Ovary (tissue), 3 donors: ENCODE measurements around the gene UNC5B.

Source experiments
- EP300 ChIP-seq: sonication (generic); formaldehyde crosslinking; IDR thresholded peaks from one replicate; pipeline ENCODE4 v1.6.1; 2017; ENCODE audit warnings: antibody characterized with exemption
- POLR2A ChIP-seq: fragments of 450-650 bp; IDR thresholded peaks from one replicate; pipeline ENCODE4 v1.6.1; 2017; ENCODE audit warnings: antibody characterized with exemption, mild to moderate bottlenecking, moderate library complexity
- TF ChIP-seq, protein P1 (sequence below), 3 donors: fragments of 450-650 bp in 2 of 3; fragments of 200-600 bp in 1 of 3; IDR thresholded peaks; one replicate each; pipeline versions ENCODE4 v1.5.1 to v1.8.0; 2016 to 2022; ENCODE audit warnings: antibody characterized with exemption in 3 of 3, mild to moderate bottlenecking in 1 of 3
- donor health status: DM: no; HTN: no; CAD: no.

DNA sequence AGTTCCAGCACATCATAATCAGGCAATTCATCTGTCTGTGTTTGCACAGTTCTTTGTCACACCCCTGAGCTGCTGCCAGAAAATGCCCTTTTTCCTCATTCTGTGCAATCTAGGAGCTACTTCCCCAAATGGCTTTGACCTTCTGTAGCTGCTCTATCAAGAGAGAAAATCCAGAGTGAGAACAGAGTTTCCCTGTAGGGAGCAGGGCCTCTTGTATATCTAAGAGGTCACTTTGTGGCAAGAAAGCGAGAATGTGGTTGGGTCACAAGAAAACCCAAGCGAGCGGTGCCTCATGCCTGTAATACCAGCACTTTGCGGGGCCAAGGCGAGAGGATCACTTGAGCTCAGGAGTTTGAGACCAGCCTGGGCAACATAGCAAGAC lies 131.0 kb downstream of the UNC5B start:
- TF ChIP-seq, protein P1, sequence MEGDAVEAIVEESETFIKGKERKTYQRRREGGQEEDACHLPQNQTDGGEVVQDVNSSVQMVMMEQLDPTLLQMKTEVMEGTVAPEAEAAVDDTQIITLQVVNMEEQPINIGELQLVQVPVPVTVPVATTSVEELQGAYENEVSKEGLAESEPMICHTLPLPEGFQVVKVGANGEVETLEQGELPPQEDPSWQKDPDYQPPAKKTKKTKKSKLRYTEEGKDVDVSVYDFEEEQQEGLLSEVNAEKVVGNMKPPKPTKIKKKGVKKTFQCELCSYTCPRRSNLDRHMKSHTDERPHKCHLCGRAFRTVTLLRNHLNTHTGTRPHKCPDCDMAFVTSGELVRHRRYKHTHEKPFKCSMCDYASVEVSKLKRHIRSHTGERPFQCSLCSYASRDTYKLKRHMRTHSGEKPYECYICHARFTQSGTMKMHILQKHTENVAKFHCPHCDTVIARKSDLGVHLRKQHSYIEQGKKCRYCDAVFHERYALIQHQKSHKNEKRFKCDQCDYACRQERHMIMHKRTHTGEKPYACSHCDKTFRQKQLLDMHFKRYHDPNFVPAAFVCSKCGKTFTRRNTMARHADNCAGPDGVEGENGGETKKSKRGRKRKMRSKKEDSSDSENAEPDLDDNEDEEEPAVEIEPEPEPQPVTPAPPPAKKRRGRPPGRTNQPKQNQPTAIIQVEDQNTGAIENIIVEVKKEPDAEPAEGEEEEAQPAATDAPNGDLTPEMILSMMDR (IDR thresholded peaks at IDR 0.05), result no peak
- TF ChIP-seq POLR2A, result no peak
- no peak for TF ChIP-seq EP300
